ENCODE data around the gene PDK4.
A peak's percentile ranks its signal among the peaks of the same experiment; 100 is the strongest.

The PDK4 gene

GRCh38 chr7:95596198-95597063 is at the start of gene PDK4:
TSS of gene PDK4 (minus strand) at chr7:95596516. CDS start at chr7:95596293, 223 bp downstream.
- Mint-ChIP-seq H3K36me3 (ENCODE audit: low read depth) (no peaks in the 10 kb centered on the region), H3K27ac (no peak within 1 kb of the TSS), H3K4me3 (peak within 1 kb of the TSS; percentile 68), H3K4me1 (ENCODE audit: low read depth) (peaks cover 10% of the 10 kb centered on the region), H3K9me3 (no peaks in the 10 kb centered on the region), H3K27me3 (peaks cover 19% of the 10 kb centered on the region)

DNA sequence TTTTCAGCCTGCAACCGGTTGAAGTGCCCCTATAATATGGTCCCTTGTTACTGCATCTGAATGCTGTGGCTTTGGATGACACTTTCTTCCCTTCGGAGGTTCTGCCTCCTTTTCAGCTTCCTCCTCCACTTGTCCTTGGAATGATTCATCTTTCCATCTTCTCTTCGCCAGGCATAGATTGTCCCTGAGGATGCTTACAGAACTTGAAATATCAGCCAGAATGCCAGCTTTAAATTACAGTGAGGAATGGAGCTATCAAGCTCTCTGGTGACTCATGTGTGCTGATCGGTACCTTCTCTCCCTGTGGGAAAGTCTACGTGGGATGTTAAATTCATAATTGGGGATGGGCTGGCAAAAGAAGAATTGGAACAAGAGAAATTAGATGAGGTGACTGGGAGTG is 45.9 kb upstream of the PDK4 start:
- Mint-ChIP-seq H3K27ac (no peak overlapping the region), H3K9me3 (no peaks in the 10 kb centered on the region), H3K36me3 (ENCODE audit: low read depth) (no peaks in the 10 kb centered on the region), H3K4me3 (no peak overlapping the region), H3K4me1 (ENCODE audit: low read depth) (no peaks in the 10 kb centered on the region), H3K27me3 (peaks cover 3% of the 10 kb centered on the region)

DNA sequence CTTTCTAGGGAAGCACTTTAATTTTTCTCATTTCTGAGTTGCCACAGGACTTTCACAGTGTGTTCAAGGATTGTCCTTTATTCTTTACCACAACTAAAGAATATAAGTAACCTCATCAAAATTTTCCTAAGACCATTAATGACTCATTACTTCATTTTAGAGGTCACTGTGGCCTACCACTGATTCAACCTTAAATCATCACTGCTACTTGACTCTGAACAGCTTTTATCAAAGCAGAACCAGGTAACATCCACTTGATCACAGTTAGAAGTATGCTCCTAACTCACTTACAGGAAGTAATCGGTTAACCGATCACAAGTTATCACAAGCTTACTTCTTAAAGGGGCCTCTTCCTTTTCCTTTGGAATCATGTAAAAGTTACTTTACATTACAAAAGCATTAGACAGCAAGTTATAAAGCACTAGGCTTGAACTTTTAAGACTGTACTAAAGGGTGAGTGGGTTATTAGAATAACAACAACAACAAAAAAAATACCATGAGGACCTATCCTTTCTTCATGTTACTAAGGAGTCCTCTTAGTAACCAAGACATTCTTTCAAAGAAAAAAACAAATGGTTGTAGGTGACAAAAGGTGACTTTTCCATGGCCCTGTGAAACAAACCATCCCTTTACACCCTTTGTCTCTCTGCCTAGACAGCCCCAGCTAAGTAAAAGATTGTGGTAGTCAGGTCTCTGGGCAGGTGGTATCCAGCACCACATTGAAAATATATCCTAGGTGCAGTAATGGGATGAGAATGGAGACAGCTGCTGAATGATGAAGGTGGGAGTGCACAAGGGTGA is 40.0 kb upstream of the PDK4 start:
- Mint-ChIP-seq H3K4me3 (no peak overlapping the region), H3K9me3 (no peaks in the 10 kb centered on the region), H3K4me1 (ENCODE audit: low read depth) (peaks cover 6% of the 10 kb centered on the region), H3K36me3 (ENCODE audit: low read depth) (no peaks in the 10 kb centered on the region), H3K27me3 (peaks cover under 1% of the 10 kb centered on the region), H3K27ac (no peak overlapping the region)

DNA sequence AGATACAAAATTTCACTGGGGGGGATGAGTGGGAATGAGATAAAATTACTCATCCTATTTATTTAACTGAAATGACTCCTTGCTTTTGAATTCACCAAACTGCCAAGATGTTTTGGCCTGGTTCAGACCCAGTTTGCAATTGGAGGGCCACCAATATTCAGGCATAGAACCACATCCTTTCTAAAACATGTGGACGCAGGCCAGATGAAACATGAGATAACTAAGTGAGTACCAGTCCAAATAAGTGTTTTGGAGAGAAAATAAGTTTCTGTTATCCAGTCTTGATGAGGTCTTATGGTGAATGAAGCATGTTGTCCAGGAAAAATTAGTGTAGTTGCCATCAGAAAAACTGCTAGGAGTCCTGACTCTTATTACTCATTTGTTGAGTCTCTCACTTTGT is 36.3 kb upstream of the PDK4 start:
- Mint-ChIP-seq H3K27me3 (no peaks in the 10 kb centered on the region), H3K27ac (no peak overlapping the region), H3K9me3 (no peaks in the 10 kb centered on the region), H3K4me1 (ENCODE audit: low read depth) (peaks cover 6% of the 10 kb centered on the region), H3K4me3 (no peak overlapping the region), H3K36me3 (ENCODE audit: low read depth) (no peaks in the 10 kb centered on the region)

DNA sequence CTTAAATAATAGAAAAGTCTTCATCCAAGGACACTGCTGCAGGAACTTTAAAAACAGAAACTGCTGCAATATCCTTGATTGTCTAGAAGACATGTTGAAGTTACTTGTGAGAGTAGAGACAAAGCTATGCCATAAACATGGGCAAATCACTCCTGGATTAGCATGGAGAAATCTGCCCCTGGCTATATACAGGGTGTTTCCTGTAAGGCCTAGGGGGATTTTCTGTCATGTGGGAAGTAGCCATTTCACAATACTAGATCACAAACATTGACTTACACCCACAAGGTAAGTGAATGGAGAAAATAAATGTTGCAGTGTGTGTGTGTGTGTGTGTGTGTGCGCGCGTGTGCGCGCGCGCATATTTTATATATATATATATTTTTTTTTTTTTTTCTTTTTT is 35.2 kb upstream of the PDK4 start:
- H3K4me3 Mint-ChIP-seq = no peak overlapping the region
- no peaks in the 10 kb centered on the region for H3K9me3 Mint-ChIP-seq
- H3K27me3 Mint-ChIP-seq = no peaks in the 10 kb centered on the region
- H3K36me3 Mint-ChIP-seq (ENCODE audit: low read depth) = no peaks in the 10 kb centered on the region
- peaks cover 5% of the 10 kb centered on the region for H3K4me1 Mint-ChIP-seq (ENCODE audit: low read depth)
- no peak overlapping the region for H3K27ac Mint-ChIP-seq

DNA sequence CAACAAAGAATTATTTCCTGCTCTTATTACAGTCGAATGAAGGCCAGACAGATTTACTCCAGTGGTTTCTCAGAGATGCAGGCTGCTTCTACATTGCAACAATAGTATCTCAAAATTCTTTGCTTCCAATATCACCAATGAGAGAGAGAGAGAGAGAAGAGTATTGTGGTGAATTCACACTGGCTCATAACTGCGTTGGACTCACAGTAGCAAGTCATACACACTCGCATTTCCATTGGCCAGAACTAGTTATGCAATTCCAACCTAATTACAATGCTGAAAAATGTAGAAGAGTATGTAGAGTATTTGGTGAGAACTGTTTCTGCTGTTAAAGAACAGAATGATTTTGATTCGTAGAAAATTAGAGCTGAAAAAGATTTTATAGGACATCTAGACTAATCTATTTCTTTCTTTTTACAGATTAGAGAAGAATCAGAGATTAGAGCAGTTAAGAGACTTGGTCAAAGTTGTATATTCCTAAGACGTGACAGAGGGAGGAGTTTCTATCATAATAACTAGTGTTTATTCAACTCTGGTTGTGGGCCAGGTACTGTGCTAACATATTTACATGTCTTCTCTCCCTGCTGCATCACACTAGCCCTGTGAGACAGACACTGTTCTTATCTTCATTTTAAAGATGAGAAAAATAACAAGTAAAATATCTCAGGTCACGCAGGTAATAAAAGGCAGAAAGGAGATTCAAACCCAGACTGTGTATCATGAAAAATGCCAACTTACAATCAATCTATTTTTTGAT is 34.6 kb upstream of the PDK4 start:
- Mint-ChIP-seq H3K4me1 (ENCODE audit: low read depth) (no peaks in the 10 kb centered on the region), H3K36me3 (ENCODE audit: low read depth) (no peaks in the 10 kb centered on the region), H3K27ac (no peak overlapping the region), H3K27me3 (no peaks in the 10 kb centered on the region), H3K9me3 (no peaks in the 10 kb centered on the region), H3K4me3 (no peak overlapping the region)

DNA sequence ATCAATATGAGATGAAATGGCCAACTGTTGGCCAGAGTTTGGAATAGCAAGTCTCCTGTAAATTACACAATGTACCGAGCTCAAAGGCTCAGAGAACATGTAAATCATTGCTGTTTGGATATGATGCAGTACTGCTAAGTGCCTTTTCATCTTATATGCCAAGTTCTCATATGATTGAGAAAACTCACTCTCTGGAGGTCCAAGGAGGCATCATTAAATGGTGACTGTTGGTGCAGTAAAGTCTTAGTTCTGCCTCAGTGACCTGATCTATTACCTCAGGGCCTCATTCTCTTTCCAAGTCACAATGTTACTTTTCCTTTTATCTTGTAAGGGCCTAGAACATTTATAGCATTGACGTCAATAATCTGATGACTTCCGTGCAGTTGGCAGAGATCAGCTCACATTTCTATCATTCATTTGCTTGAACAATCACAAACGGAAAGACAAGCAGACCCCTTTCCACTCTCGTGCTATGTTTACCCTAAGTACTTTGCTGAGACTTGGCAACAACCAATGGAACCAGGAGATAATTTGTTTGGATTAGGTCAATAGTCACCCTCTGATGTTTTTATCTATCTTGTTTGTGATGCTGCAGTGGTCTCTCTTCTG is 32.6 kb upstream of the PDK4 start:
- no peaks in the 10 kb centered on the region for H3K36me3 Mint-ChIP-seq (ENCODE audit: low read depth)
- no peaks in the 10 kb centered on the region for H3K9me3 Mint-ChIP-seq
- H3K4me3 Mint-ChIP-seq = no peak overlapping the region
- H3K27ac Mint-ChIP-seq = no peak overlapping the region
- peaks cover 4% of the 10 kb centered on the region for H3K27me3 Mint-ChIP-seq
- H3K4me1 Mint-ChIP-seq (ENCODE audit: low read depth) = no peaks in the 10 kb centered on the region

DNA sequence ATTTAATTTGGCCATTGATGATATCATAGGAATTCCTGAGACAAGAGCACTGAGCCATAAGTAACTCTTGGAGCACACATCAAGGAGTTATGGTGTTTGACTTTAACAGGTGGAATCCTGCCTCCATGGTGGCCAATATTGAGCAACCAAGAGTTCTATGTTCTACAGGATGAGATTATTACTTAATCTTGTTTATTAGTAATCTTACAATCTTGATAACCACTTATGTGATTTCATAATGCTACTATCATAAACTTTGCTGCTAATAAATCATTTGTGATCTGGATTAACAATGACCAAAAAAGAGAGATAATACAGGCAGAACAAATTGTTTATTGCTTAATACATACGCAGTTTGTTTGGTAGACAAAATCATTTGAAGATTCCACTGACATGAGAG is 27.5 kb upstream of the PDK4 start:
- Mint-ChIP-seq H3K36me3 (ENCODE audit: low read depth) (no peaks in the 10 kb centered on the region), H3K4me3 (no peak overlapping the region), H3K27ac (no peak overlapping the region)

GRCh38 chr7:95622859-95623258 is 26.5 kb upstream of the PDK4 start:
- H3K27ac Mint-ChIP-seq = no peak overlapping the region
- H3K36me3 Mint-ChIP-seq (ENCODE audit: low read depth) = no peaks in the 10 kb centered on the region
- no peaks in the 10 kb centered on the region for H3K4me1 Mint-ChIP-seq (ENCODE audit: low read depth)
- no peaks in the 10 kb centered on the region for H3K9me3 Mint-ChIP-seq
- H3K4me3 Mint-ChIP-seq = no peak overlapping the region
- peaks cover 4% of the 10 kb centered on the region for H3K27me3 Mint-ChIP-seq

More for the DNA sequence above, 27.5 kb upstream of the PDK4 start:
- H3K4me1 Mint-ChIP-seq (ENCODE audit: low read depth) = no peaks in the 10 kb centered on the region
- H3K27me3 Mint-ChIP-seq = peaks cover 4% of the 10 kb centered on the region
- H3K9me3 Mint-ChIP-seq = no peaks in the 10 kb centered on the region

- H3K27ac Mint-ChIP-seq = no peak overlapping the region
- no peaks in the 10 kb centered on the region for H3K4me1 Mint-ChIP-seq (ENCODE audit: low read depth)
- no peaks in the 10 kb centered on the region for H3K9me3 Mint-ChIP-seq
- H3K36me3 Mint-ChIP-seq (ENCODE audit: low read depth) = no peaks in the 10 kb centered on the region
- H3K27me3 Mint-ChIP-seq = peaks cover 4% of the 10 kb centered on the region
- H3K4me3 Mint-ChIP-seq = no peak overlapping the region
Measured at GRCh38 chr7:95622001-95622549, 25.8 kb upstream of the PDK4 start.

GRCh38 chr7:95621404-95621803 is 25.1 kb upstream of the PDK4 start:
- H3K27me3 Mint-ChIP-seq = peaks cover 4% of the 10 kb centered on the region
- H3K4me3 Mint-ChIP-seq = no peak overlapping the region
- H3K9me3 Mint-ChIP-seq = no peaks in the 10 kb centered on the region
- H3K36me3 Mint-ChIP-seq (ENCODE audit: low read depth) = no peaks in the 10 kb centered on the region
- no peak overlapping the region for H3K27ac Mint-ChIP-seq
- H3K4me1 Mint-ChIP-seq (ENCODE audit: low read depth) = no peaks in the 10 kb centered on the region

- peaks cover 4% of the 10 kb centered on the region for H3K27me3 Mint-ChIP-seq
- H3K36me3 Mint-ChIP-seq (ENCODE audit: low read depth) = no peaks in the 10 kb centered on the region
- H3K4me1 Mint-ChIP-seq (ENCODE audit: low read depth) = no peaks in the 10 kb centered on the region
- H3K27ac Mint-ChIP-seq = no peak overlapping the region
- no peaks in the 10 kb centered on the region for H3K9me3 Mint-ChIP-seq
- no peak overlapping the region for H3K4me3 Mint-ChIP-seq
Measured at GRCh38 chr7:95620631-95621030, 24.3 kb upstream of the PDK4 start.

GRCh38 chr7:95619921-95620320 is 23.6 kb upstream of the PDK4 start:
- Mint-ChIP-seq H3K4me3 (no peak overlapping the region), H3K27me3 (peaks cover 2% of the 10 kb centered on the region), H3K36me3 (ENCODE audit: low read depth) (no peaks in the 10 kb centered on the region), H3K4me1 (ENCODE audit: low read depth) (no peaks in the 10 kb centered on the region), H3K9me3 (no peaks in the 10 kb centered on the region), H3K27ac (no peak overlapping the region)

GRCh38 chr7:95619517-95619916 is 23.2 kb upstream of the PDK4 start:
- no peak overlapping the region for H3K4me3 Mint-ChIP-seq
- H3K27me3 Mint-ChIP-seq = no peaks in the 10 kb centered on the region
- H3K4me1 Mint-ChIP-seq (ENCODE audit: low read depth) = no peaks in the 10 kb centered on the region
- H3K27ac Mint-ChIP-seq = no peak overlapping the region
- H3K36me3 Mint-ChIP-seq (ENCODE audit: low read depth) = no peaks in the 10 kb centered on the region
- no peaks in the 10 kb centered on the region for H3K9me3 Mint-ChIP-seq

Data from stimulated activated naive CD8-positive, alpha-beta T cell treated with anti-CD3 and anti-CD28 coated beads, Interleukin-15, Interleukin-2, amounts not matched to agents 100 ng/mL and 50 ng/mL, for 24 hours (primary cell).